Uterus (tissue), 2 donors: ENCODE results near the gene ZNF532.

Experiments used
- POLR2A ChIP-seq, 2 donors: fragments of 450-650 bp; IDR thresholded peaks; one replicate each; pipeline ENCODE4 v1.6.1; 2016; ENCODE audit warnings: antibody characterized with exemption in 2 of 2, mild to moderate bottlenecking in 1 of 2, moderate library complexity in 1 of 2
- TF ChIP-seq, protein P1 (sequence below), 4 experiments: fragments of 200-600 bp in 2 of 4; fragments of 450-650 bp in 2 of 4; sonication (generic) in 2 of 4; IDR thresholded peaks; one replicate each; pipeline ENCODE4 v1.5.1; 2016 to 2019; ENCODE audit warnings: antibody characterized with exemption in 4 of 4, mild to moderate bottlenecking in 2 of 4, moderate library complexity in 1 of 4

DNA sequence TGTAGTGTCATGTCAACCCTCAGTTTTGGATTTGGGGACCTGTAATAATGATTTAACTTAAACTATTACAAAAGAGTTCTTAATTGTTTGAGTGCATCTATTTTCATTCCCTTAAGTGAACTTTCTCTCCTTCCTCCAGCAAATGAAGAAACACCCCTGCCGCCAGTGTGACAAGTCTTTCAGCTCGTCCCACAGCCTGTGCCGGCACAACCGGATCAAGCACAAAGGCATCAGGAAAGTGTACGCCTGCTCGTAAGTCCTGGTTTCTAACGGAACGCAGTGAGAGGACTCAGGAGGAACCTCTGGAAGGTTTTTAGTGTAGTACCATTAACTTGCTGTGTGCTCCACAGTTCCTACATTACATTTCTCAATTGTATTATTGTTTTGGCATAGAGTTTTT lies 114.2 kb downstream of the ZNF532 start:
- TF ChIP-seq, protein P1, sequence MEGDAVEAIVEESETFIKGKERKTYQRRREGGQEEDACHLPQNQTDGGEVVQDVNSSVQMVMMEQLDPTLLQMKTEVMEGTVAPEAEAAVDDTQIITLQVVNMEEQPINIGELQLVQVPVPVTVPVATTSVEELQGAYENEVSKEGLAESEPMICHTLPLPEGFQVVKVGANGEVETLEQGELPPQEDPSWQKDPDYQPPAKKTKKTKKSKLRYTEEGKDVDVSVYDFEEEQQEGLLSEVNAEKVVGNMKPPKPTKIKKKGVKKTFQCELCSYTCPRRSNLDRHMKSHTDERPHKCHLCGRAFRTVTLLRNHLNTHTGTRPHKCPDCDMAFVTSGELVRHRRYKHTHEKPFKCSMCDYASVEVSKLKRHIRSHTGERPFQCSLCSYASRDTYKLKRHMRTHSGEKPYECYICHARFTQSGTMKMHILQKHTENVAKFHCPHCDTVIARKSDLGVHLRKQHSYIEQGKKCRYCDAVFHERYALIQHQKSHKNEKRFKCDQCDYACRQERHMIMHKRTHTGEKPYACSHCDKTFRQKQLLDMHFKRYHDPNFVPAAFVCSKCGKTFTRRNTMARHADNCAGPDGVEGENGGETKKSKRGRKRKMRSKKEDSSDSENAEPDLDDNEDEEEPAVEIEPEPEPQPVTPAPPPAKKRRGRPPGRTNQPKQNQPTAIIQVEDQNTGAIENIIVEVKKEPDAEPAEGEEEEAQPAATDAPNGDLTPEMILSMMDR (IDR thresholded peaks at IDR 0.05): no peak
- no peak for TF ChIP-seq POLR2A (IDR thresholded peaks at IDR 0.05)
